HG03159 (cell line): Measurements from ENCODE around the gene QRFP.

Experiments
- ATAC-seq: cut with Tn5 transposase; IDR thresholded peaks from one replicate; pipeline ENCODE4 v1.9.1; 2021; ENCODE audit warnings: mild to moderate bottlenecking, moderate library complexity; ENCODE audit not compliant: unreplicated experiment

Gene QRFP

DNA sequence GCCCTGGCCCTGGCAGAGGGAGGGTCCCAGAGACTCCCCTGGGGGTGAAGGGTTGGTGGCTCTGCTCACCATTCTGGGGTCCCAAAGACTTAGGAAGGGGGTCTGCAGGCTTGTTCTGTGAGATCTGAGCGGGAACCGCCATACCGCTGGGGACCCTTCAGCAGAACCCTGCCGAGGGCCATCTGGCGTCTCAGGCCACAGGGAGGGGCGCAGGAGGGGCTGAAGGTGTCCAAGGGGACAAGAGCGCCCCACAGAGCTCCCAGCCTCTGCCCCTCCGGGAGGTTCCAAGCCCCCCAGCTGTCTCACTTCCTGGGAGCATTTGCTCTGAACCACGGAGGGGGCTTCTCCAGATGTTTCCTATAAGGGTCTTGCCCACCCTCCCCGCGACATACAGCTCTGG lies 37.6 kb upstream of the QRFP start:
- no peak for ATAC-seq

GRCh38 chr9:130933114-130934046 lies 36.8 kb upstream of the QRFP start:
- ATAC-seq: no peak

- ATAC-seq: no peak
Measured at GRCh38 chr9:130932255-130933079, 35.9 kb upstream of the QRFP start.

DNA sequence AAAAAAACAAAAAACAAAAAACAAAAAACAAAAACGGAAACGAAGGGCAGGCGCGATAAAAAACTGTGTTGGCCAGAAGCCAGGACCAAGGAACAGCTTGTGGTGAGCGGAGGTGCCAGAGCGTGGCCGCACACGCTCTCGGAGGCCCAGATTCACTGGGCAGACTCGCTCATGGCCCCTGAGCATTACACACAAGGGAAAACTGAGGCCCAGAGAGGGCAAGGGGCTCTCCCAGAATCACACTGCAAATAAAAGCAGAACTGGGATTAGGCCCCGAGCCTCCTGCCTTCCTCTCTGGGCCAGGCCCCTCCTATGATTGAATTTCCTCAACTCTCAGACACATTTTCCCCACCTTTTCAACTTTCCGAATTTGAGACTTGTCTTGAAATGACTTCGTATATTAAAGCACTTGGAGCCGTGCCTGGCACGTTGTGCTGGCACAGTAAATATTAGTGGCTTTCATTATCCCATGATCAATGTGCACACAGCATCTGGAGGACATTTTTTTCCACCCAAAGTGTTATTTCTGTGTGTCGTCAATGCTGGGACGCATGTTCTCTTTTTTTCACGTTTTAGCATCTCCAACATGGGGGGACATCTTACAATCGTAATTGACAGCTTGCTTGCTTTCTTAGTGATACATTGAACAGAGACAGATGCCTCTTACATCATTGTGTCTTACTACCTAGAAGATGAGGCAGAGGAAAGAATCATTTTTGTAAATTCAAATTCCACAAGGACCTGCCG lies 35.1 kb upstream of the QRFP start:
- no peak for ATAC-seq

DNA sequence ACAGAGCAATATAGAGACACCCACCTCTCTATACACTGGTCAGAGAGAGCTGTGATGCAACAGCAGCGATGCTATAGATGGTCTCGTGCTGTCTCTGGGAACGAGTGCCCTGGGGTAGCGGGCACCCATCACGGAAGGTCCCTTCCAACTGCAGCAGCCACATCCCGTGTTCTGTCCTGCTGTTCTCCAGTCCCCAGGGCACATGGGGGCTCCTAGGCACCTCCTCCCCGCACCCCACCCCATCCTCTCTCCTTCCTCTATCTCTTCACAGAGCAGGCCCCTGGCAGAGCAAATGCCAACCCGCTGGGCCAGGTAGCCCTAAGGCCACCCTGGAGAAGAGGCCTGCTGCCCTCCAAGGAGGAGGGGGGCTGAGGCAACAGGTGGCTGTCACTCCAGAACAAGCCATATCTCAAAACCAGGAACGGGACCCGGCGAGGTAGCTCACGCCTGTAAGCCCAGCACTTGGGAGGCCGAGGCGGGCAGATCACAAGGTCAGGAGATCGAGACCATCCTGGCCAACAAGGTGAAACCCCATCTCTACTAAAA lies 34.3 kb upstream of the QRFP start:
- ATAC-seq: no peak

DNA sequence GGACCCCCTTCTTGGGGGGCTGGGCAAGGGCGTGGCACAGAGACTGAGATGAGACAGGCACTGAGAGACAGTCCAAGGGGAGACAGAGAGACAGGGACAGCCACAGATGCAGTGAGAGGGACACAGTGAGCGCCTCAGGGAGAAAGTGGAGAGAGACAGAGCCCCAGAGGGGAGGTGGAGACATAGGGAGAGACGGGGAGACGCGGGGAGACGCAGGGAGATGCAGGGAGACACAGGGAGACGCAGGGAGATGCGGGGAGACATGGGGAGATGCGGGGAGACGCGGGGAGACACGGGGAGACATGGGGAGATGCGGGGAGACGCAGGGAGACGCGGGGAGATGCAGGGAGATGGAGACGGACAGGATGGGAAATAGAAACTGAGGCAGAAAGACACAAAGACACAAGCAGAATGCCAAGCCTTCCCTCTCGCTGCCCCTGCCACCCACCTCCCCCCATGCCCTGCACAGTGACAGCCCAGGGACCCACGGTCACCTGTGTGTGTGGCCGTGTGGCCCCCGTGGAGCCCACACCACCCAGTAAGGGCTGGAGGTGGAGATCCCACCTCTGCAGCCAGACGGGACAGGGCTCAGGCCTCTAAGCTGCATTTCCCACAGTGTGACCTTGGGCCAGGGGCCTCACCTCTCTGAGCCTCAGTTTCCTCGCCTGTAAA lies 33.7 kb upstream of the QRFP start:
- ATAC-seq: no peak

GRCh38 chr9:130929571-130930038 lies 33.0 kb upstream of the QRFP start:
- no peak for ATAC-seq

DNA sequence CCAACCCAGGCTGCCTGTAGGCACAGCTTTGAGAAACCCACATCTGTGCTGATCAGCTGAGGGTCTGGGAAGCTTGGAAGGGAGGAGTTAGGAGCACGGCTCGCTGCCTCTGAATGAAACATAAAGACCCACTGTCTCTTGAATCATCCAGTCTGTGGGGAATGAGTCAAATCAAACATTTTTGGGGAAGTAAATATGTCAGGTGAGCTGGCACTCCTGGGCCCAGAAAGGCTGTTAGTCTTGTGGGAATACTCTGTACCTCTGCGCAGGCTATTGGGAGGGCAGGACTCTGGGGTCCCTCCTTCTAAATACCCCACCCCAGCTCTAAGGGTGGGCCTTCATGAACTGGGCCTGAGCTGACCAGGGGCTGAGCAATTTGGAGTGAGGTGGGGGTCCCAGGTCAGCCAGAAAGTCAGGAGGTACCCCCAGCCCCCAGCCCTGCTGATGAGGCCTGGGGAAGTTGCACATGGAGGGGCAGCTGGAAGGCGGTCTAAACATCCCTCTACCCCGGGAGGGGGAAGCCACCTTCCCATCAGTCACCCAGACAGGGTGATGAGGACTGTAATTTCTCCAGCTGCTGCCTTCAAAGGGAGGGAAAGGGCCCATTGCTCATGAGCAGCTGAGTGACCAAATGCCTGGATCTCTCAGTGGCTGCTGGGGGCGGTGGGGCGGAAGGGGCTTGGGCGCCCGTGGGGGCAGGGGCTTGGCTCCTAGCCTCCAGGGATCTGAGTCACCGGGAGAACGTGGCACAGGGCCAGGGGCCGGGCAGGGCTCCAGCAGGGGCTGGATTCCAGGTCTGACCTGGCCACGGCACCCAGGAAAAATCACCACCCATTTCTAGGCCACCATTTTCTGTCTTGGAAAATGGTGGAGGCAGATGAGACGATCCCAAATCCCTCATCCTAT lies 31.6 kb upstream of the QRFP start:
- ATAC-seq: no peak

GRCh38 chr9:130927338-130927737 lies 30.7 kb upstream of the QRFP start:
- no peak for ATAC-seq

GRCh38 chr9:130925050-130925678 lies 28.6 kb upstream of the QRFP start:
- ATAC-seq: no peak

GRCh38 chr9:130924448-130924788 lies 27.8 kb upstream of the QRFP start:
- ATAC-seq: no peak

DNA sequence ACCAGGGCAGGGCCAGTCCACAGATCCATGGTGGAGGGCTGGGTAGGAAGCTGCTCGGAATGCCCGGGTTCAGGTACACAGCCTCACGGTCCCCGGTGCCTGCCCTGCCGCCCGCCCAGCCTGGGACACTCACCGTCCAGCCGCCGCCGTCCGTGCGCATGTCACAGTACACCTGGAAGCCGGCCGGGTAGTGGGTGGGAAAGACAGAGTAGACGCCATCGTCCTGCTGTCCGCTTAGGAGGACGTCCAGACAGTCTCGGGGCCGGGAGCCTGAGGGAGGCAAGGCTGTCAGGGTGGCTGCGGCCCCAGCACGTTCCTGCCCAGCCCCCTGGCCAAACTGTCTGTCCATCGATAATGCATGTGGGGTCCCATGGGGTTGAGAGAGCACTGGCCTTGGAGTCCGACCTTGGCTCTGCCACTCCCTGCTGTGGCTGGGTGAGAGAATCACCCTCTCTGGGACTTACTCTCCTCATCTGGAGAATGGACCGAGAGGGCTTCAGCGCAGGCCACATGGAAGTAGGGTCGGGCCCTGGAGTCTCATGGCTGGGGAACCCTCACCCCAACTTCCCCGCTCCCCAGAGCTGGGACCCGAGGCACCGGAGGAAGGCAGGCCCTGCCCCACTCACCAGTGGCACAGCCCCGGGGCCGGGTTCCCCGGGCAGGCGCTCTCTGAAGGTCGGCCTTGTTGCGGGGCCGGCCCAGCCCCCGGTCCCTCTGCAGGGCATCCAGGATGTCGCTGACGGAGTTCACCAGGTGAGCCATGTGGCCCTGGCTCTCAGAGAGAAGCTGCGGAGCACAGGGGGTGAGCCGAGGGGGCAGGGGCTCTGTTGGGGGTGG lies 27.2 kb upstream of the QRFP start:
- ATAC-seq: no peak

- ATAC-seq: no peak
Measured at GRCh38 chr9:130922893-130923610, 26.4 kb upstream of the QRFP start.

- no peak for ATAC-seq
Measured at GRCh38 chr9:130921989-130922892, 25.6 kb upstream of the QRFP start.

GRCh38 chr9:130921300-130921988 lies 24.8 kb upstream of the QRFP start:
- ATAC-seq: no peak
